NCI-H446 (cell line): ENCODE measurements around the gene COL19A1.
"Not testable (repeated sequence)": the region's sequence is repeated elsewhere in the genome, so short reads cannot be mapped to it uniquely, and the experiment has no call there.

Experiments
- DNase-seq, 2 experiments: peaks; one replicate each; lab custom pipeline; 2025; lab: John Stamatoyannopoulos, UW

COL19A1 gene

DNA sequence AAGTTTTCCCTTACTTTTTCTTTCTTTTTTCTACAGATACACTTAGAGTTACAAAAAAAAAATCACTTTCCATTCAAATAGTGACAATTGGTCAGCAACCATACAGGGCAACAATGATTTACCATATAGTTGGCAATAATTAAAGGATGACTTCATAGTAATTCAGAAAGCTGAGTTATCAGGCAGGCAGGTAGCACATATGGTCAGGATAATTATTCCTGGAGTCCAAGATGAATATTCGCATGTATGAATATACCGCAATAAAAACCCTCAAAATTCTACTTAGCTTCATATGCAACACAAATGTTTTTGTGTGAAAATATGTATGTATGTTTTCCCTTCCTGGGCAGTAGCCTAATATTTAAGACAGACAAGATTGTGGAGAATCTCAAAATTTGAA lies 34.5 kb downstream of the COL19A1 start:
- DNase-seq = no peak

DNA sequence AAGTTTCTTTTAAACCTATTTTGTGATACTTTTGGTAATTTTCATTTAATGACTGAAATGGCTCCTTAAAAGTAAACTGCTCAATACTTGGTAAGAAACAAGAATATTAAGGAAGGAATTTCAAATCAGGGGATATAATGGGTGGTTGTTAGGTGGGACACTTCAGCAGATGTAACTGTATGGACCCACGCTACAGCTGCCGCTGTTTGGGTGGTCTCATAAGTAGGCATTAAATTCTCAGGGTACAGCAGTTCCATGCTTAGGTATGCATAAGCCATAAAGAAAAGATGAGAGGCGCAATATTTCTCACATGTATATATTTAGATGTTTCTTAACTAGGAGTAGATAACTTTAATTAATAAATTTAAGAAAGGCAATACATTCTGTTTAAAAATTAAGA lies 35.0 kb downstream of the COL19A1 start:
- DNase-seq = no peak

GRCh38 chr6:69907981-69908498 lies 41.7 kb downstream of the COL19A1 start:
- no peak for DNase-seq

DNA sequence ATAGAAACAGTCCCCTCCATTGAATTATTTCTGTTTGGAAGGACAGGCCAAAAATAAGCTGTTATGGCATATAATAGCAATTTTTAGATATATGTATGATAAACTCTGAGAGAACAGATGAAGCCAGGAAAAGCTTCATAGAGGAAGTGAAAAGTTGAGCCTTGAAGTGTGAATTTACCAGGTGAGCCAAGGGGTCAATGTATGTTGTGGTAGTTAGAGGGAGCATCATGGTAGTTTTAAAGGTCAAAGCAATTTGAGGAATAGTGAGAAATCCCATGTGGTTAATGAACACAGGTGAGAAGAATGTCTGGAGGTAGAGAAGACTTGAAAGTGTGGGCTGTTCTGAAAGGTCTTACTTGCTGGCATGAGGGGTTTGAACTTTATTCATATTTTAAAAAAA lies 47.0 kb downstream of the COL19A1 start:
- no peak for DNase-seq

- DNase-seq = peak in 1 of 2 experiments; percentile 54
Observed at GRCh38 chr6:69914015-69914485, 47.7 kb downstream of the COL19A1 start.

GRCh38 chr6:69915346-69915745 lies 49.0 kb downstream of the COL19A1 start:
- no peak for DNase-seq

DNA sequence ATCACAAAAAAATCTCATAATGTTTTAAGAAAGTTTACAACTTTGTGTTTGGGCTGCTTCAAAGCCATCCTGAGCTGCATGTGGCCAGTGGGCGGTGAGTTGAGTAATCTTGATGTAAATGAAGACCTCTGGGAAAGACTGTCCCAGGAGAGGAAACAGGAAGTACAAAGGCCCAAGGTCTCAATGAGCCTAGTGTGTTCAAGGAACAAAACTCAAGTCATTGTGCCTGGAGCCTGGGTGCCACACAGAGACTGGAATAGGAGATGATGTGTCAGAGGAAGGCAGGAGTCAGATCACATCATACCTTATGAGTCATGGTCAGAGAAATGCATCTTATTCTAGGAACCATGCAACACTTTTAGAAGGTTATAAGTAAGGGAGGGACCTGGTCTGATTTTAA lies 51.5 kb downstream of the COL19A1 start:
- DNase-seq = no peak

GRCh38 chr6:69918813-69919475 lies 52.6 kb downstream of the COL19A1 start:
- no peak for DNase-seq

DNA sequence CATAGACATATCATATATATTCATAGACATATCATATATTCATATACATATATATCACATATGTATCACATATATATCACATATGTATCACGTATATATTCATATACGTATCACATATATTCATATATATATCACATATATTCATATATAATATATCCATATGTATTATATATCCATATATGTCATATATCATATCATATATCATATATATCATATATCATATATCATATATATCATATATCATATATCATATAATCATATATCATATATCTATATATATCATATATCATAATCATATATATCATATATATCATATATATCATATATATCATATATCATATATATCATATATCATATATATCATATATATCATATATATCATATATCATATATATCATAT lies 54.7 kb downstream of the COL19A1 start:
- not testable (repeated sequence) for DNase-seq

- not testable (repeated sequence) for DNase-seq
Observed at GRCh38 chr6:69921611-69922010, 55.3 kb downstream of the COL19A1 start.

DNA sequence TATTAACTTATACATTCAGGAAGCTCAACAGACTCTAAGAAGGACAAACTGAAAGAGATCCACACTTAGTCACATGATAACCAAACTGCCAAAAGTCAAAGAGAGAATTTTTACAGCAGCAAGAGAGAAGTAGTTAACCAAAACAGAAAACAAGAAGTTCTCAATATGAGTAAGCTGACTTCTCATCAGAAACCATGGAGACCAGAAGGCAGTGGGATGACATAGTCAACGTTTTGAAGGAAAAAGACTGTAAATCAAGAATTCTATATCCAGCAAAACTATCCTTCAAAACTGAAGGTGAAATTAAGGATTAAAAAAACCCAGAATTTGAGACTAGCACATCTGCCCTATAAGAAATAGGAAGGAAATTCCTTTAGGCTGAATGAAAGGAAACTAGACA lies 60.4 kb downstream of the COL19A1 start:
- no peak for DNase-seq

- no peak for DNase-seq
Observed at GRCh38 chr6:69933239-69933638, 66.9 kb downstream of the COL19A1 start.

DNA sequence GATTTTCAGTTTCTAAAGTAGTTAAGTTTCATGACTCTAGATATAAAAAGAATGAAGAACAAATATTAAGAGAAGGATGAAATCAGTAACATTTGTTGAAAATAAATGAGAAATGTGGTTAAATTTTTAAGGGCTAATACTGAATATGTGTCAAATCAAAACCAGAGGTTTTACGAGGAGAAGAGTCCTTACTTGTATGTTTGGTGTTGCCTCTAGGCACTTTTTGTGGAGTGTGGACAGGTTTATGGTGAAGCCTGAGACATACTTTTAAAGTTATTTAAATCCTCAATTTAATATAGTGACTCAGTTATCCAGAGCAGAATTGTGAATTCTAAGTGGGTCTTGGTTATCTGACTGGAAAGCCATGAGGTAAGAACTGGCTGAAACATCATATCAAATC lies 68.7 kb downstream of the COL19A1 start:
- DNase-seq = no peak

DNA sequence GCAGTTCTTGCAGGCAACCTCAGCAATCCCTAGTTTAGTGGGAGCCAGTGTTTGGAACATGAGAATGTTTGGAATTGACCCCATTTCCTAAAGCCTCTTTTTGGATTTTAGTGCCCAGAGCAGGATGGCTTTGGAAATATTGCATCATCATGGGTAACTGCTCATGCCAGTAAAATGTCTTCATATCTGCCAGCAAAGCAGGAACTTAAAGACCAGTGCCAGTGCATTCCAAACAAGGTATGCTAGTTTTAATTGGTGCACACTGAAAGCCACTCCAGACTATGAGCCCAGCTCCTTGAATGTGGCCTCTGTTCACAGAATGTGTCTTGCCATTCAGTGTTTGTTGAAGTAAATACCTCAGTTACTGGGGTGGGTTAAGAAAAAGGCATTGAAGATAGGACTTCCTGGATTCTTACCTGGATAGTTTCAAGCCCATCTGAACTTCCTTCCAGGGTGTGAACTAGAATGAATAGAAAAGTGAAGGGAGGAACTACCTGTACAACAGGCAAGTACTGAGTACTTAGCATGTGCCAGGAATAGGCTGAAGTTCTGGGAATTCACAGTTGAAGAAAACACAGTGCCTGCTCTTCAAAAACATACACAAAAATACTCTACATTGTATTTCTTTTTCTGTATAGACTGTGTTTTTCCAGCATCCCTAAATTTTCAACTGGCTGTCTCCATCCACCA lies 70.5 kb downstream of the COL19A1 start:
- DNase-seq = peak; percentile 22 to 78

DNA sequence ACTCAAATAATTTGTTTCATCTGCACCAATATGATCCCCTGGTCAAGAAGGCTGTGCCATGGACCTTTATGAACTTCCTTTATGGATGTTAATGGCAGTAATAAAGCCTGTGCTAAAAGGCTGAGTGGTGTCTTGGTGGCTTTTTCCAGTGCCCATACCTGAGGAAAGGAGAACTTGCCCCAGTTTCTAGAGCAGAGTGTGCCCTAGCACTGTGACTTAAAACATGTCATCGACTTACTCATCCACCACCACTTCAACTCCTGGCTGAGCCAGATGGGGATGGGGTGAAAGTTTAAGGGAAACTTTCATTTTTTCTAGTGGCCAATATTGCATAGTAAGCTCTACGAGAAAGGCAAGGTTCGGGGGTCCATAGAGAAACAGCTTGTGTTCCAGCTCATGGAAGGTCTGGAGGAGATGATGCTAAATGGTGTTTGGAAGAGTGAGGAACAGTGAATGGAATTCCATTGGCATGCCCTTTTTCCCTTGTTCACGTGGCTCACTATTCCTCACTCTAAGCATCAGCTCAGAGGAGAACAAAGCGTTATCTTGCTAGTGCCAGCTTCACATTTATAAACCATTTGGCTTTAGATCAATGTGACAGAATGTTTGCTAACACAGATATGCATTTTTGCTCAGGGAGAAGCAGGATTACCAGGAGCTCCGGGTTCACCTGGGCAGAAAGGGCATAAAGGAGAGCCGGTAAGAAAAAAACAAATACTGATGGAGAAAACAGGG lies 71.2 kb downstream of the COL19A1 start:
- DNase-seq = peak in 1 of 2 experiments; percentile 7

- DNase-seq = no peak
Observed at GRCh38 chr6:69942485-69942884, 76.1 kb downstream of the COL19A1 start.

DNA sequence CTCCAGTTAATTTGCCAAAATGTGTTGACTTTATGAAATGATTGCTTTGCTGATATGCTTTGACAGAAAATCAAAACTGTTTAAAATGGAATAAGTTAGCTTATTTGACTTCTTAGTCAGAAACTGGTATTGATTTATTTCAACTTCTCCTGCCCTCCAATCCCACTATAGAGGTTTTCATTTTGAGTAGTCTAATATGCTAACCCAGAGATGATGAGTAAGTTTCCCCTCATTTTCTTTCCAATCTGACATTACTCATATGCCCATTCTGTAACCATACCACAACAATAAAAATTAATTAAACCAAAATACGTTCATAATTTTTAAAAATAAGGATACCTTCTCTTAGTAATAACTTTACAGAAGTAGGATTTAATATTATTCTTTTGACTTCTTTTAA lies 78.8 kb downstream of the COL19A1 start:
- DNase-seq = no peak

- DNase-seq = no peak
Observed at GRCh38 chr6:69948479-69949114, 82.2 kb downstream of the COL19A1 start.

DNA sequence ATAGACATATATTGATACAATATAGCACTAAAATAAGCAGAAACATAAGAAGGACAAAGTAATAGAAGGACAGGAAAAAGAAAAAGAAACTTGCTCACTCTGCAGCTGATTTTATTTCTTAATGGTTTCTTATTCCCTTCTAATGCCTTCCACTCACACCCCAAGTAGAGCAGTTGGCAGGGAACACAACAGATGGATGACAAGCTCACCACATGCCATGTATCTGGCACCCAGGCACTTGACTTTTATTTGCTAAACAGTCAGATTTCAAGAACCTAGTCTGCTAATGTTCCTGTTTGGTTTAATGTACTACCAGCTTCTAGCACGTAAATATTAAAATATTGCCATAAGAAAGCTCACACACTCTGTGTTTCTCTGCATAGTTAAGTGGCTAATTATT lies 87.1 kb downstream of the COL19A1 start:
- peak; percentile 76 to 87 for DNase-seq

- no peak for DNase-seq
Observed at GRCh38 chr6:69954733-69955132, 88.4 kb downstream of the COL19A1 start.

DNA sequence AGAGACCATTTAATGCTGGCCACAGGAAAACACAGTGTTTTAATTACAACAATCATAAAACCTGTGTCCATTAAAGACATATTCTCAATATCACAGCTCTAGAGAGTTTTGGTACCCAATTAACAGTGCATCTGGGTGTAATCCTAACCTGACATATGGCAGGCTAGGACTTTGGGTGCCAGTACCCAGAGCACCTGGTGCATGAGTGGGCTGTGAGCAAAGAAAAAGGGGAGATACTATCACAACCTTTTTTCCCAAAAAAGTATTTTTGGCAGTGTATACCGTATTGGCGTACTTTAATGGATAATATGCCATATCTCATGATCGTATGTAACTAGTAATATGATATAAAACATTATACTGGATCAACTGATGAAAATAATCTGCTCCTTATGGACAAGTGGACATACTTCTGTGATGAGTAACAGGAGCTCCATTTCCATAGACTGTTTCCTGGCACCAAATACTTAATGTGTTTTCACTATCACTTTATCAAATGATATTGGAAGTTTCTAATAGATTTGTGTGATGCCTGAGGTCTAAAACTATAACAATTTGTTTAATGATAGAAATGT lies 91.7 kb downstream of the COL19A1 start:
- DNase-seq = peak in 1 of 2 experiments; percentile 65

GRCh38 chr6:69958978-69959377 lies 92.6 kb downstream of the COL19A1 start:
- peak in 1 of 2 experiments; percentile 17 for DNase-seq
